PC-9 (cell line): ENCODE results near the gene LAMC1.

ENCODE experiments used
- CTCF ChIP-seq: fragments of 200-600 bp; sonication (generic); conservative IDR thresholded peaks from 2 replicates; pipeline ENCODE4 v1.6.1; 2017; ENCODE audit warnings: mixed run types, antibody characterized with exemption, mild to moderate bottlenecking, moderate library complexity
- EZH2 ChIP-seq: fragments of 200-600 bp; sonication (generic); IDR thresholded peaks from 2 replicates; pipeline ENCODE4 v1.8.0; 2017; ENCODE audit warnings: antibody characterized with exemption, low read depth

- TF ChIP-seq EZH2 (no peak), CTCF (no peak)
Observed at GRCh38 chr1:183179033-183179432, 155.8 kb downstream of the LAMC1 start.
